ENCODE data around the gene PDE4A. TPM values are rescaled to one million over a fixed set of nuclear protein-coding genes. Genes with fewer than 3 reads are reported as not detected.

The PDE4A gene
- total and polyA plus RNA-seq, 10 of the 15 experiments (the other 5 are each of a cell fraction or from before 2014, with no cell fraction given): 0.24 to 13.3 (median 4.9) TPM

DNA sequence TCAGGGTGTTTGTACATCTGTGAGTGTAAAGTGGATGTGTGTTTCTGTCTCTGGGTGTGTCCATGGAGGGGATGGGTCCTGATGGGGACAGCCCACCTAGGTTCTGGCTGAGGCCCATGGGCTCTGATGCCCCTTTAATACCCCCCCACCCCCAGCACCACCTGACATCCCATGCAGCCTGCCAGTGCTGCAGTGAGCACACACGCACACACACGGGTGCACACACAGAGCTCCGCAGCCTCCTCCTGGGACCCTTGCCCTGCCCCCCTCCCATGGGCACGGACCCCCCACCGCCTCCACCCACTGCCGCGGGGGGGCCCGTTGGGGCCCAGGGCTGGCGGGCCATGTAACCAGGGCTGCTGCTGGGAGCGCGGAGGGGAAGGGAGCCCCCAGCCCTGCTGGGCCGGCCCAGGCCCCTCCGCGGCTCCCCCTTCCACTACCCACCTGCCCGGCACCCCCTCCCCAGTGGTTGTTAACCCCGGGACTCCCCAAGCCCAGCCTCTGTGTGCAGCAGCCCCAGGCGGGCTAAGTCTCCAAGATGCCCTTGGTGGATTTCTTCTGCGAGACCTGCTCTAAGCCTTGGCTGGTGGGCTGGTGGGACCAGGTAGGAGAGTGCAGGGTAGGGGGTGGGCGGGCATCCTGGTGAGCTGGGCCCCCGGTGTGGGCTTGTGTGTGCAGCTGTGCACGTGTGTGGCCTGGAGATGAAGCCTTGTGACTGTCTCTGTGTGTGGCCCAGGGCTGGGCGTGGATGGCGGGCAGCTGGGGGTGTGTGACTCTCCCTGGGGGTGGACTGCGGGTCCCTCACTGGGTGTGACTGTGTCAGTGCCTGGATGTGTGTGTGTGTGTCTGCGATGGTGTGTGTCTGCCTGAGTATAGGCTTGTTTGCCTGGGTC is 32.6 kb downstream of the PDE4A start:
- in situ Hi-C loops (cut with MboI): no loop called here
- H3K4me3 ChIP-seq: no peak overlapping the region
- no peaks in the 10 kb centered on the region for H3K27me3 ChIP-seq (replicated peaks in 1 of 2; ENCODE audit: control insufficient read depth in 2 of 2, insufficient read depth in 2 of 2, low read length in 1 of 2)
- H2AFZ ChIP-seq (ENCODE audit: control insufficient read depth, low read depth, low read length): no peak overlapping the region
- ChIA-PET SMC1A (ENCODE audit: uncharacterized antibody, unreplicated experiment) (no interaction called here), CTCF (no interaction called here), RAD21 (ENCODE audit: unreplicated experiment) (no interaction called here), POLR2A (interaction anchor here (0.6 kb wide), 1 partner anchor 114 kb away, joined by 3 read pairs; no protein-coding TSS in a partner anchor)
- no peaks in the 10 kb centered on the region for H3K79me2 ChIP-seq (ENCODE audit: control insufficient read depth, insufficient read depth, low read length)
- H3K36me3 ChIP-seq (ENCODE audit: control insufficient read depth in 2 of 2, insufficient read depth in 2 of 2, low read length in 1 of 2): peaks cover 0 to 1% of the 10 kb centered on the region in 2 experiments; a peak in 2 of 4 replicates
- no TSS peak for BruUV-seq (replicated peaks)
- WGBS (ENCODE audit: insufficient coverage, insufficient replicate concordance, low lambda C conversion rate, missing lambda C conversion rate): 55% methylated on average over 22 of the region's 25 CpGs
- H3K27ac ChIP-seq (ENCODE audit: control insufficient read depth, insufficient read depth): no peak overlapping the region
- no peaks in the 10 kb centered on the region for H3K9me3 ChIP-seq (replicated peaks; ENCODE audit: control insufficient read depth, insufficient read depth, low read length)
- no peak overlapping the region for H3K4me2 ChIP-seq (ENCODE audit: control insufficient read depth, insufficient read depth)
- no peaks in the 10 kb centered on the region for H3K4me1 ChIP-seq (ENCODE audit: control insufficient read depth, insufficient read depth, low read length)
- intact Hi-C loops (cut with micrococcal nuclease; ENCODE audit: unreplicated experiment): no loop called here
- DNase-seq (ENCODE audit: low read depth, low spot score) (no peak), FAIRE-seq (no peak), ATAC-seq (no peak)
- no peaks in the 10 kb centered on the region for H4K20me1 ChIP-seq (ENCODE audit: control insufficient read depth, insufficient read depth)
- TF ChIP-seq NRF1 (conservative IDR thresholded peaks at IDR 0.05; ENCODE audit: low read depth, low read length): no peak
- no peak for TF ChIP-seq EGR1 (IDR thresholded peaks at IDR 0.05; ENCODE audit: borderline replicate concordance in 1 of 2, low read depth in 2 of 2, low read length in 2 of 2)
- TF ChIP-seq CBX5 (IDR thresholded peaks at IDR 0.05; ENCODE audit: low read depth): no peak
- no peak for TF ChIP-seq JUND (IDR thresholded peaks at IDR 0.05; ENCODE audit: low read depth, low read length)
- TF ChIP-seq MTA2 (IDR thresholded peaks at IDR 0.05; ENCODE audit: low read depth): no peak
- TF ChIP-seq, protein P1, sequence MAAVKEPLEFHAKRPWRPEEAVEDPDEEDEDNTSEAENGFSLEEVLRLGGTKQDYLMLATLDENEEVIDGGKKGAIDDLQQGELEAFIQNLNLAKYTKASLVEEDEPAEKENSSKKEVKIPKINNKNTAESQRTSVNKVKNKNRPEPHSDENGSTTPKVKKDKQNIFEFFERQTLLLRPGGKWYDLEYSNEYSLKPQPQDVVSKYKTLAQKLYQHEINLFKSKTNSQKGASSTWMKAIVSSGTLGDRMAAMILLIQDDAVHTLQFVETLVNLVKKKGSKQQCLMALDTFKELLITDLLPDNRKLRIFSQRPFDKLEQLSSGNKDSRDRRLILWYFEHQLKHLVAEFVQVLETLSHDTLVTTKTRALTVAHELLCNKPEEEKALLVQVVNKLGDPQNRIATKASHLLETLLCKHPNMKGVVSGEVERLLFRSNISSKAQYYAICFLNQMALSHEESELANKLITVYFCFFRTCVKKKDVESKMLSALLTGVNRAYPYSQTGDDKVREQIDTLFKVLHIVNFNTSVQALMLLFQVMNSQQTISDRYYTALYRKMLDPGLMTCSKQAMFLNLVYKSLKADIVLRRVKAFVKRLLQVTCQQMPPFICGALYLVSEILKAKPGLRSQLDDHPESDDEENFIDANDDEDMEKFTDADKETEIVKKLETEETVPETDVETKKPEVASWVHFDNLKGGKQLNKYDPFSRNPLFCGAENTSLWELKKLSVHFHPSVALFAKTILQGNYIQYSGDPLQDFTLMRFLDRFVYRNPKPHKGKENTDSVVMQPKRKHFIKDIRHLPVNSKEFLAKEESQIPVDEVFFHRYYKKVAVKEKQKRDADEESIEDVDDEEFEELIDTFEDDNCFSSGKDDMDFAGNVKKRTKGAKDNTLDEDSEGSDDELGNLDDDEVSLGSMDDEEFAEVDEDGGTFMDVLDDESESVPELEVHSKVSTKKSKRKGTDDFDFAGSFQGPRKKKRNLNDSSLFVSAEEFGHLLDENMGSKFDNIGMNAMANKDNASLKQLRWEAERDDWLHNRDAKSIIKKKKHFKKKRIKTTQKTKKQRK (IDR thresholded peaks at IDR 0.05; ENCODE audit: low read depth, low read length): no peak
- no peak for TF ChIP-seq KAT2A (conservative IDR thresholded peaks at IDR 0.05; ENCODE audit: control insufficient read depth, low read depth, low read length)
- TF ChIP-seq RFX5 (IDR thresholded peaks at IDR 0.05; ENCODE audit: low read depth, low read length): no peak
- no peak overlapping the region for H3K9ac ChIP-seq (ENCODE audit: control insufficient read depth, insufficient read depth, low read length)

Data from GM12878 (cell line).